Cortex of kidney (tissue), 1 donor: Measurements from ENCODE around the gene PIK3C2B.
A peak's percentile ranks its signal among the peaks of the same experiment; 100 is the strongest.
"Not testable (repeated sequence)": the region's sequence is repeated elsewhere in the genome, so short reads cannot be mapped to it uniquely, and the experiment has no call there.

Experiments used
- DNase-seq: peaks from one replicate; lab custom pipeline; 2025; lab: John Stamatoyannopoulos, UW

The PIK3C2B gene

DNA sequence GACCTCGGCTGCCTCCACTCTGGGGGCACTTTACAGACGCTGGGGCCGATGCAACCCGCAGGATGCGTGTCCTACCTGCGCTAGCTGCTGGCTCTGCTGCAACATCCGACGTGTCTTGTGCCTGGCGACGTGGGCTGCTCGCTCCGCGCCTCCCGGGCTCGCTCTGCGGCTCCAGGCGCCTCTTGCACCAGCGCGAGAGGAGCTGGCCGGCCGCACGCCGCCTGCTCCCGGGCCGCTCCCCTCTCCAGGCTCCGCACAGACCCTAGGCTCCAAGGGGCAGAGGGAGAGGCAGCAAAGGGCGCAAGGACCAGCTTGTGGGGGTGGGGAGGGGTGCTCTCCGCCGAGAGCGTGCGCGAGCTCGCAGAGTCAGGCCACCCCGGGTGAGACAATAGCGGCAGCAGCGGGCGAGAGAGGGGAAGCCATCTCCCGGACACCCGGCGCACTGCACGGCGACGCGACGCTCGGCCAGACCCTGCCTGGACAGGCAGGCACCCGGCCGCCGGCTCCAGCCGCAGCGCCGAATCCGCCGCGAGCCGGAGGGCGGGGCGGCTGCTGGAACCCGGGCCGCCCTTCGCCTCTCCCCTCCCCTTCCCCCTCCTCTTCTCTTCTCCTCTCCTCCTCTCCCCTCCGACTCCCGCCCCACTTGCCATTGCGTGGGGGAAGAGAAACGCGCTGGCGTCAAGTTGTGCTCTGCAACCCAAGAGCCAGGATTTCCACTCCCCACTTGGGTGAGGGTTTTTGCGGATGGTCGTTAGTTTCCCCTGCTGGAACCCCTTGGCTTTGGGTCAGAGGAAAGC lies at the start of gene PIK3C2B:
TSS of gene PIK3C2B (minus strand) at position 525 of the 797 bp plus-strand sequence. CDS start 25,003 bp downstream, outside the sequence.
- no peak for DNase-seq

GRCh38 chr1:204544321-204544720 lies 49.7 kb upstream of the PIK3C2B start:
- no peak for DNase-seq

DNA sequence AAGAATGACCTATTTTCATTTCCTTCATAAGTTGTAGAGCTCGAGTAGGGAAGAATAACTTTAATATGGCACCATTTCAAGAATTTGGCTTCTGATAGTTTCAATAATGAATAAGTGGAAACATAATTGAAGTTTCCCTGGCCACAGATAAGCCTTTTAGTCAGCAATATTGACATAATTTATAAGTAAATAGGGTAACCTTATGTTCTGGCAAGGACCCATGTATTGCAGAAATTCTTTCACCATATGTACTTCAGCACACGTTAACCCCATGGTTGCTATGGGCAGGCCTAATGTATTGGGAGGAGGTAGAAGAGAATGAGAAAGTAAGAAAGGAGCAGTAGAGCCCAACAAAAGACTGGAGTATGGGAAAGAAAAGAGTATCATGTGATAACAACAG lies 47.0 kb upstream of the PIK3C2B start:
- DNase-seq: no peak

- DNase-seq: no peak
These were observed 38.2 kb upstream of the PIK3C2B start for GRCh38 chr1:204532832-204533231.

- no peak for DNase-seq
These were observed 36.3 kb upstream of the PIK3C2B start for GRCh38 chr1:204530932-204531331.

- no peak for DNase-seq
These were observed 34.8 kb upstream of the PIK3C2B start for GRCh38 chr1:204529371-204529895.

- DNase-seq: no peak
These were observed 34.1 kb upstream of the PIK3C2B start for GRCh38 chr1:204528677-204529076.

GRCh38 chr1:204528241-204528640 lies 33.6 kb upstream of the PIK3C2B start:
- no peak for DNase-seq

- no peak for DNase-seq
These were observed 30.4 kb upstream of the PIK3C2B start for GRCh38 chr1:204524986-204525385.

- DNase-seq: no peak
These were observed 29.1 kb upstream of the PIK3C2B start for GRCh38 chr1:204523605-204524215.

GRCh38 chr1:204521941-204522521 lies 27.4 kb upstream of the PIK3C2B start:
- DNase-seq: not testable (repeated sequence)

DNA sequence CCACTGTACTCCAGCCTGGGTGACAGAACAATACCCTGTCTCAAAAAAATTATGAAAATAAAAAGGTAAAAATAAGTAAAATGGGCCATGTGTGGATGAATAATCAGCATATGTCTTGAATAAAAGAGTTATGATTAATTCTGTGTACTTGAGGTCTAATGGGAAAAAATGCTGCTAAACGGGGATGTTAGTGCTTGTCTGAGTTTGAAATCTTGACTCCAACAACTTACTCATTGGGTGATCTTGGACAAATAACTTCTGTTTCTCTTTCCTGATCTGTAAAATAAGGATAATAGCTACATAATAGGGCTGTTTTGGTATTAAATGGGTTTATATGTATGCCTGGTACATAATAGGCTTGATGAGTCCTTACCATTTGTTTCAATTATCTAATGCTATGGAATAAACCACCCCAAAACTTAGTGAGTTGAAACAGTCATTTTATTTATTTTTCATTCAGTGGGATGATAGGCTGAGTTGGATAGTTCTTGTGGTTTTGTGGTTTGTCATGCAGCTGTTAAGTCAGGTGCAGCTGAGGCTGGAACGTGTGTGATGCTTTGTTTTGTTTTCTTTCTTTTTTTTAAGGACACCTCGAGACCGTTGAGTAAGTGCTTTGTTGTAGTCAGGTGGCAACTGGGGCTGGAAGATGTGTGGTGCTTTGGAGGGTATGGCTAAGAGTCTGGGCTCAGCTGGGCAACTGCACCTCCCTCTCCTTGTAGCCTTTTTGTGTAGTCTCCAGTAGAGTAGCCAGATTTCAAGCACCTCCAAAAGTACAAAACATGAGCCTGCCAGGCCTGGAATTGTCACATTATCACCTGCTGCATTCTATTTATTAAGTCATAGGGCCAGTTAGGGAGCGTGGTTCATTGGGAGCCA lies 26.5 kb upstream of the PIK3C2B start:
- DNase-seq: no peak

DNA sequence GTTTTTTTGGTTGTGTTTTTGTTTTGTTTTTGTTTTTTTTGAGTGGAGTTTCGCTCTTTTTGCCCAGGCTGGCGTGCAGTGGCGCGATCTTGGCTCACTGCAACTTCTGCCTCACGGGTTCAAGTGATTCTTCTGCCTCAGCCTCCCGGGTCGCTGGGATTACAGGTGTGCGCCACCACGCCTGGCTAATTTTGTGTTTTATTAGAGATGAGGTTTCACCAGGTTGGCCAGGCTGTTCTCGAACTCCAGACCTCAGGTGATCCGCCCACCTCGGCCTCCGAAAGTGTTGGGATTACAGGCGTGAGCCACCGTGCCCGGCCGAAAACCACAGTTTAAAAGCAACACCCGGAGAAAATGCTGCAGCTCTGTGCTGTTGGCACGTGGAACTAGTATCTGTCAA lies 22.8 kb upstream of the PIK3C2B start:
- DNase-seq: not testable (repeated sequence)

DNA sequence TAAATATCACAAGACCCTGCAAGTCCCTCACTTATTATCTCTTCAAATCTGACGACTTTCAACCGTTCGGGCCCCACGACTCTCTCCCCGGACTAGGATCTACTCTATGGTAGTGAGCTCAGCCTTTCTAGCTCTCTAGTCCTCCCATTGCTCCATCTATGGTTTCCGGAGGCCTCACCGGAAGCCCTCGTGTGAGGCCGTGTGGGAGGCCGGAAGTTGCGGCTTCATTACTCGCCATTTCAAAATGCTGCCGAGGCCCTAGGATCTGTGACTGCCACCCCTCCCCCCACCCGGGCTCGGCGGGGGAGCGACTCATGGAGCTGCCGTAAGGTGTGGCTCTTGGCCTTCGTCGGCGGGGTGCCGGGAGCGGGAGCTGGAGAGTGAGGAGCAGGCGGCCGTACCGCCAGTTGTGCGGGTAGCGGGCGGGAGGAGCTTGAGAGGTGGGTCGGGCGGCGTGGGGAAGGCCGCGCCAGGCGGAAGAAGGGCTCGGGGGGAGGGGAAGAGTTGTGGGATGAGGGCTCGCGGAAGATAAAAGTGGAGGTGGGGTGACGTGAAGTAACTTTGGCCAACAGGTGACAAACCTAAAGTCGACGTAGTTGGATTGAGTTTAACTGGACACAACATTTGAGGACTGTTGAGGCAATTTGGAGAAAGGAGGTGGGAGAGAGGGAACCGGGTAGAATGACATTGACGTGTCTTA lies 21.7 kb upstream of the PIK3C2B start, which contains the start of gene MDM4:
TSS of gene MDM4 (plus strand) at position 227 of the 700 bp plus-strand sequence. CDS start 9,113 bp downstream, outside the sequence.
- peak; percentile 25 for DNase-seq

- DNase-seq: no peak
These were observed 20.2 kb upstream of the PIK3C2B start for GRCh38 chr1:204514828-204515227.

DNA sequence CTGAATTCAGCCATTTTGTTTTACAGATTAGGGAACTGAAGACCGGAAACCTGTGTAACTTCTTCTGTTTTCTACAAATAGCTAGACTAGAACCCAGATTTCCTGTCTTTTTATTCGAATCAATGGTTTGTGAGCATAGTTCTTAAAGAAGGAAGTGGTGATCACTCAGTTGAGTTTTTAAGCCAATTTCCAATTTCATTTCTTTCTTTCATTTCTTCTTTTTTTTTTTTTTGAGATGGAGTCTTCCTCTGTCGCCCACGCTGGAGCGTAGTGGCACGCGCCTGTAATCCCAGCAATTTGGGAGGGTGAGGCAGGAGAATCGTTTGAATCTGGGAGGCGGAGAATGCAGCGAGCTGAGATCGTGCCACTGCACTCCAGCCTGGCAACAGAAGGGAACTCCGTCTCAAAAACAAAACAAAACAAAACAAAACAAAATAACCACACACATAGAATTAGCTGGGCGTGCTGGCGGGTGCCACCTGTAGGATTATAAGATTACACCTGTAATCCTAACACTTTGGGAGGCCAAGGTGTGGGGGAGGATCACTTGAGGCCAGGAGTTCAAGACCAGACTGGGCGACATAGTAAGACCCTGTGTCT lies 18.6 kb upstream of the PIK3C2B start:
- no peak for DNase-seq

DNA sequence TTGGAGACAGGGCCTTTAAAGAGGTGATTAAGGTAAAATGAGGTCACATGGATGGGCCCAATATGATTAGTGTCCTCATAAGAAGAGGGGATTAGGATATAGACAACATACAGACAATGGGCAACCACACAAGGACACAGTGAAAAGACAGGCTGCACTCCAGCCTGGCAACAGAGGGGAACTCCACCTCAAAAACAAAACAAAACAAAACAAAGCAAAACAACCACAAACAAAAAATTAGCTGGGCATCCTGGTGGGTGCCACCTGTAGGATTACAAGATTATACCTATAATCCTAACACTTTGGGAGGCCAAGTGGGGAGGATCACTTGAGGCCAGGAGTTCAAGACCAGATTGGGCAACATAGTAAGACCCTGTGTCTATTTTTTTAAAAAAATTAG lies 16.8 kb upstream of the PIK3C2B start:
- DNase-seq: no peak

DNA sequence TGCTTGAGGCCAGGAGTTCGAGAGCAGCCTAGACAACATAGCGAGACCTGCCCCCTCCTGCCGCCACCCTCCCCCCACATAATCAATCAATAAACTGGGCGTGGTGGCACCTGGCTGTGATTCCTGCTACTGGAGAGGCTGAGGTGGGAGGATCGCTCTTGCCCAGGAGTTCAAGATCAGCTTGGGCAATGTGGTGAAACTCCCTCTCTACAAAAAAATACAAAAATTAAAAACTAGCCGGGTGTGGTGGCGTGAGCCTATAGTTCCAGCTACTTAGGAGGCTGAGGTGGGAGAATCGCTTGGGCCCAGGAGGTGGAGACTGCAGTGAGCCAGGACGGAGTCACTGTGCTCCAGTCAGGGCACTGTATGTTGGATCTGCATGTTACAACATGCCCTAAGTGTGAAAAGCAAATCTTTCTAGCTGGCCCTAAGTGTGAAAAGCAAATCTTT lies 14.6 kb upstream of the PIK3C2B start:
- no peak for DNase-seq

DNA sequence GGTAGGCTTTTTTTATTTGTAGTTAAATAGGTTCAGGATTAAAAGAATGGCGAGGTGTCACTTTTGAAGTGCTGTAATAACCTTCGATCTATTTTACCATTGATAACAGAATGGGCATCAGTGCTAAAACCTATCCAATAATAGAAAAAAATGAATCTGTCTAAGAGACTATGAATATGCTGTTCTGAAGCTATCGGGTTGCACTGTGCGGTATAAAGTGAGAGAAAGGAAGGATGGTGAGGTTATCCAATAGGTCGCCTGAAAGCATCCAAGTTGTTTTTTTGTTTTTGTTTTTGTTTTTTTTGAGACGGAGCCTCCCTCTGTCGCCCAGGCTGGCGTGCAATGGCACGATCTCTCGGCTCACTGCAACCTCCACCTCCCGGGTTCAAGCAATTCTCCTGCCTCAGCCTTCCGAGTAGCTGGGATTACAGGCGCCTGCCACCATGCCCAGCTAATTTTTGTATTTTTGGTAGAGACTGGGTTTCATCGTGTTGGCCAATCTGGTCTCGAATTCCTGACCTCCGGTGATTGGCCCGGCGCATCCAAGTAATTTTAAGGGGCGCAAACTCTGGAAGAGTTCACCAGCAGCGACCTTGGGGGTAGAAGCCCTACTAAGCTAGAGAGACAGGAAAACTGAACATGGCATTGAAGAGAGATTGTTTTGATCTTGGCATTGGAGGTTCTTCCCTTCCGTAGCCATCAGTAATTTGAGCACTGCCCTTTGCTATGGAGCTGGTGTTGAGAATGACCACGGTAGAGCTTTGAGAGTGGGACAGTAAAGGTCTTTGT lies 12.9 kb upstream of the PIK3C2B start:
- no peak for DNase-seq

GRCh38 chr1:204506969-204507316 lies 12.3 kb upstream of the PIK3C2B start:
- DNase-seq: no peak
